Peyer's patch (tissue), 4 donors: ENCODE results near the gene SPATA31E1. TPM values are rescaled to one million over a fixed set of nuclear protein-coding genes. Genes with fewer than 3 reads are reported as not detected.

Experiments
- DNase-seq, 3 donors: peaks; one replicate each; pipeline ENCODE4 v3.0.0-alpha.2; 2017 to 2019
- H3K27ac ChIP-seq, 4 donors: fragments of 200-600 bp; sonication (generic); one replicate each; pipeline ENCODE4 v1.5.1; 2016 to 2019
- H3K27me3 ChIP-seq, 2 donors: fragments of 200-600 bp; sonication (generic); one replicate each; pipeline ENCODE4 v1.5.1; 2019
- H3K36me3 ChIP-seq, 3 donors: fragments of 200-600 bp; sonication (generic); one replicate each; pipeline ENCODE4 v1.5.1; 2016 to 2019
- H3K4me1 ChIP-seq, 4 donors: fragments of 200-600 bp; sonication (generic); one replicate each; pipeline ENCODE4 v1.5.1; 2016 to 2019
- H3K4me3 ChIP-seq, 4 donors: fragments of 200-600 bp; sonication (generic); 1 replicate in 3 of 4; 2 replicates in 1 of 4; pipeline ENCODE4 v1.5.1; 2016 to 2019; ENCODE audit warnings: mild to moderate bottlenecking in 1 of 4
- H3K9me3 ChIP-seq, 4 donors: fragments of 200-600 bp; sonication (generic); one replicate each; pipeline ENCODE4 v1.5.1; 2016 to 2019; ENCODE audit warnings: mild to moderate bottlenecking in 1 of 4
- POLR2A ChIP-seq, 2 donors: fragments of 450-650 bp; IDR thresholded peaks; one replicate each; pipeline ENCODE4 v1.5.1; 2017; ENCODE audit warnings: antibody characterized with exemption in 2 of 2, mild to moderate bottlenecking in 2 of 2, moderate library complexity in 2 of 2
- total RNA-seq, 4 donors: library from RNA; depleted of rRNA; stranded (reverse); fragments of >200 nt; gene quantifications; one replicate each; pipeline ENCODE4 v1.1.0, GENCODE V29; 2016
- TF ChIP-seq, protein P1 (sequence below), 6 experiments: fragments of 450-650 bp in 4 of 6; fragments of 200-600 bp in 2 of 6; sonication (generic) in 1 of 6; IDR thresholded peaks; one replicate each; pipeline ENCODE4 v1.5.1; 2017 to 2019; ENCODE audit warnings: antibody characterized with exemption in 6 of 6, mild to moderate bottlenecking in 3 of 6, moderate library complexity in 1 of 6

The SPATA31E1 gene
- not detected for total RNA-seq

- no peaks in the 10 kb centered on the region for H3K27me3 ChIP-seq
- no peak within 1 kb of the TSS for H3K4me3 ChIP-seq
- no peak within 1 kb of the TSS for H3K27ac ChIP-seq
- peak in 2 of 3 donors; percentile 7 to 23 for DNase-seq
- TF ChIP-seq, protein P1, sequence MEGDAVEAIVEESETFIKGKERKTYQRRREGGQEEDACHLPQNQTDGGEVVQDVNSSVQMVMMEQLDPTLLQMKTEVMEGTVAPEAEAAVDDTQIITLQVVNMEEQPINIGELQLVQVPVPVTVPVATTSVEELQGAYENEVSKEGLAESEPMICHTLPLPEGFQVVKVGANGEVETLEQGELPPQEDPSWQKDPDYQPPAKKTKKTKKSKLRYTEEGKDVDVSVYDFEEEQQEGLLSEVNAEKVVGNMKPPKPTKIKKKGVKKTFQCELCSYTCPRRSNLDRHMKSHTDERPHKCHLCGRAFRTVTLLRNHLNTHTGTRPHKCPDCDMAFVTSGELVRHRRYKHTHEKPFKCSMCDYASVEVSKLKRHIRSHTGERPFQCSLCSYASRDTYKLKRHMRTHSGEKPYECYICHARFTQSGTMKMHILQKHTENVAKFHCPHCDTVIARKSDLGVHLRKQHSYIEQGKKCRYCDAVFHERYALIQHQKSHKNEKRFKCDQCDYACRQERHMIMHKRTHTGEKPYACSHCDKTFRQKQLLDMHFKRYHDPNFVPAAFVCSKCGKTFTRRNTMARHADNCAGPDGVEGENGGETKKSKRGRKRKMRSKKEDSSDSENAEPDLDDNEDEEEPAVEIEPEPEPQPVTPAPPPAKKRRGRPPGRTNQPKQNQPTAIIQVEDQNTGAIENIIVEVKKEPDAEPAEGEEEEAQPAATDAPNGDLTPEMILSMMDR (IDR thresholded peaks at IDR 0.05) = no peak
- no peak for TF ChIP-seq POLR2A (IDR thresholded peaks at IDR 0.05)
- H3K9me3 ChIP-seq = no peaks in the 10 kb centered on the region
- no peaks in the 10 kb centered on the region for H3K36me3 ChIP-seq
- no peaks in the 10 kb centered on the region for H3K4me1 ChIP-seq
Observed at GRCh38 chr9:87882627-87883026, at the start of gene SPATA31E1. SPATA31E1 (plus strand) TSS chr9:87882877; CDS start chr9:87882892, 15 bp downstream.

DNA sequence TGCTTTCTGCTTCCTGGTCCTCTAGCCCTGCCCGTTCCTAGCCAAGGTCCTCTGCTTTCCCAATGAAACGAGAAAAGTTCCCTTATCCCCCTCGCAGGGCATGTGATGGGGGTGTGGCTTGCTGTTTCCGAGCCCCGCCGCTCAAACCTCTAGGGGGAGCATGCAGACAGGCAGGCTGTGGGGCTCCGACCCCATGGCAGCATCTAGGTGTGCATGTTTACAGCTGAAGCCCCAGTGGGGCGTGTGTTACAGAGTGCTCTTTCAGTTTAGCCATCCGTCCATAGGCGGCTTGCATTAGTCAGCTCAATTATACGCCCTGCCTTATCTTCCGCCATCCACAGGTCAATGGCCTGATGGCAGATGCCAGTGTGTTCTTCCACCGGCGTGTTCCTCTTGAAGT is 48.3 kb upstream of the SPATA31E1 start:
- TF ChIP-seq POLR2A (IDR thresholded peaks at IDR 0.05) = no peak
- TF ChIP-seq, protein P1 (IDR thresholded peaks at IDR 0.05) = peak in 3 of 6 experiments; percentile 23 to 44 (median 38)
- Histone ChIP-seq H3K9me3 (no peaks in the 10 kb centered on the region), H3K36me3 (no peaks in the 10 kb centered on the region), H3K4me1 (no peaks in the 10 kb centered on the region), H3K4me3 (peak overlapping the region in 1 of 4 donors; percentile 26), H3K27me3 (no peaks in the 10 kb centered on the region), H3K27ac (no peak overlapping the region)
- DNase-seq = peak in 1 of 3 donors; percentile 56

DNA sequence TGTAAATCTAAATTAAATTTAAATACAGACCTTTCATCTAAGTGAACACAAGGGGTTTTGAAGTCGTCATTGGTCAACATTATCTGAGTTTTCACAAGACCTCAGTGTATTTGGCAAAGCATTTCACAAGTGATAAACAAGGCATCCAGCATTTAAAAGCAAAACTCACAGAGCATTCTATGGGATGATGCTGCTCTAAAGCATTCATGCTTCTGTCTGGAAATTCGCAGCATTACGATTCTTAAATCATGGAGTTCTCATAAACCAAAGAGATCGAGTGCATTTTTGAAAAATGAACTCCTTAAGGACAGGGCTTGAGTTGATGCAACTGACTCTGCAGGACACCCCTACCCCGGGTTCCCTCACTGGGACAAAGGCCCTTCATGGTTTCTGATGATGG is 46.1 kb upstream of the SPATA31E1 start:
- H3K27me3 ChIP-seq = no peaks in the 10 kb centered on the region
- no peaks in the 10 kb centered on the region for H3K36me3 ChIP-seq
- TF ChIP-seq, protein P1 (IDR thresholded peaks at IDR 0.05) = no peak
- TF ChIP-seq POLR2A (IDR thresholded peaks at IDR 0.05) = no peak

GRCh38 chr9:87836951-87837705 is 45.5 kb upstream of the SPATA31E1 start:
- H3K27ac ChIP-seq = no peak overlapping the region
- H3K4me1 ChIP-seq = no peaks in the 10 kb centered on the region
- no peak for DNase-seq
- TF ChIP-seq, protein P1 (IDR thresholded peaks at IDR 0.05) = no peak
- no peak for TF ChIP-seq POLR2A (IDR thresholded peaks at IDR 0.05)
- no peaks in the 10 kb centered on the region for H3K9me3 ChIP-seq
- H3K27me3 ChIP-seq = no peaks in the 10 kb centered on the region
- no peak overlapping the region for H3K4me3 ChIP-seq
- H3K36me3 ChIP-seq = no peaks in the 10 kb centered on the region

More for the DNA sequence above, 46.1 kb upstream of the SPATA31E1 start:
- H3K27ac ChIP-seq = no peak overlapping the region
- no peaks in the 10 kb centered on the region for H3K4me1 ChIP-seq
- DNase-seq = no peak
- no peak overlapping the region for H3K4me3 ChIP-seq
- no peaks in the 10 kb centered on the region for H3K9me3 ChIP-seq

GRCh38 chr9:87840134-87840533 is 42.5 kb upstream of the SPATA31E1 start:
- Histone ChIP-seq H3K4me3 (no peak overlapping the region), H3K27ac (no peak overlapping the region), H3K9me3 (no peaks in the 10 kb centered on the region), H3K4me1 (no peaks in the 10 kb centered on the region), H3K36me3 (no peaks in the 10 kb centered on the region), H3K27me3 (no peaks in the 10 kb centered on the region)
- DNase-seq = no peak
- no peak for TF ChIP-seq POLR2A (IDR thresholded peaks at IDR 0.05)
- TF ChIP-seq, protein P1 (IDR thresholded peaks at IDR 0.05) = no peak
